ENCODE results near the gene ZDHHC7. TPM values are rescaled to one million over a fixed set of nuclear protein-coding genes. Genes with fewer than 3 reads are reported as not detected.

The ZDHHC7 gene
- total and polyA plus RNA-seq, 4 donors, result 2.5 to 14.9 (median 12.1) TPM

GRCh38 chr16:85014311-85014710, 3.0 kb upstream of the ZDHHC7 start:
- no peak for TF ChIP-seq HNF4A (conservative IDR thresholded peaks at IDR 0.05)
- no peak for TF ChIP-seq SP1 (IDR thresholded peaks at IDR 0.05)
- TF ChIP-seq HNF4G (IDR thresholded peaks at IDR 0.05), result no peak
- TF ChIP-seq, protein P1, sequence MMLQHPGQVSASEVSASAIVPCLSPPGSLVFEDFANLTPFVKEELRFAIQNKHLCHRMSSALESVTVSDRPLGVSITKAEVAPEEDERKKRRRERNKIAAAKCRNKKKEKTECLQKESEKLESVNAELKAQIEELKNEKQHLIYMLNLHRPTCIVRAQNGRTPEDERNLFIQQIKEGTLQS (IDR thresholded peaks at IDR 0.05), result no peak
- TF ChIP-seq MAX (IDR thresholded peaks at IDR 0.05), result no peak
- no peak for TF ChIP-seq TAF1 (conservative IDR thresholded peaks at IDR 0.05)
- TF ChIP-seq, protein P2, sequence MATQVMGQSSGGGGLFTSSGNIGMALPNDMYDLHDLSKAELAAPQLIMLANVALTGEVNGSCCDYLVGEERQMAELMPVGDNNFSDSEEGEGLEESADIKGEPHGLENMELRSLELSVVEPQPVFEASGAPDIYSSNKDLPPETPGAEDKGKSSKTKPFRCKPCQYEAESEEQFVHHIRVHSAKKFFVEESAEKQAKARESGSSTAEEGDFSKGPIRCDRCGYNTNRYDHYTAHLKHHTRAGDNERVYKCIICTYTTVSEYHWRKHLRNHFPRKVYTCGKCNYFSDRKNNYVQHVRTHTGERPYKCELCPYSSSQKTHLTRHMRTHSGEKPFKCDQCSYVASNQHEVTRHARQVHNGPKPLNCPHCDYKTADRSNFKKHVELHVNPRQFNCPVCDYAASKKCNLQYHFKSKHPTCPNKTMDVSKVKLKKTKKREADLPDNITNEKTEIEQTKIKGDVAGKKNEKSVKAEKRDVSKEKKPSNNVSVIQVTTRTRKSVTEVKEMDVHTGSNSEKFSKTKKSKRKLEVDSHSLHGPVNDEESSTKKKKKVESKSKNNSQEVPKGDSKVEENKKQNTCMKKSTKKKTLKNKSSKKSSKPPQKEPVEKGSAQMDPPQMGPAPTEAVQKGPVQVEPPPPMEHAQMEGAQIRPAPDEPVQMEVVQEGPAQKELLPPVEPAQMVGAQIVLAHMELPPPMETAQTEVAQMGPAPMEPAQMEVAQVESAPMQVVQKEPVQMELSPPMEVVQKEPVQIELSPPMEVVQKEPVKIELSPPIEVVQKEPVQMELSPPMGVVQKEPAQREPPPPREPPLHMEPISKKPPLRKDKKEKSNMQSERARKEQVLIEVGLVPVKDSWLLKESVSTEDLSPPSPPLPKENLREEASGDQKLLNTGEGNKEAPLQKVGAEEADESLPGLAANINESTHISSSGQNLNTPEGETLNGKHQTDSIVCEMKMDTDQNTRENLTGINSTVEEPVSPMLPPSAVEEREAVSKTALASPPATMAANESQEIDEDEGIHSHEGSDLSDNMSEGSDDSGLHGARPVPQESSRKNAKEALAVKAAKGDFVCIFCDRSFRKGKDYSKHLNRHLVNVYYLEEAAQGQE (IDR thresholded peaks at IDR 0.05), result no peak
- no peak for TF ChIP-seq FOXA1 (IDR thresholded peaks at IDR 0.05)
- TF ChIP-seq RAD21 (IDR thresholded peaks at IDR 0.05), result no peak
- TF ChIP-seq CTCF (IDR thresholded peaks at IDR 0.05; ENCODE audit: low read depth, low read length, missing input control), result no peak
- no peak for TF ChIP-seq EGR1 (IDR thresholded peaks at IDR 0.05; ENCODE audit: low read depth in 2 of 2)
- no peak for TF ChIP-seq GABPA (IDR thresholded peaks at IDR 0.05 in 1 of 2, conservative IDR thresholded peaks at IDR 0.05 in 1 of 2)
- TF ChIP-seq FOXA2 (IDR thresholded peaks at IDR 0.05), result no peak

DNA sequence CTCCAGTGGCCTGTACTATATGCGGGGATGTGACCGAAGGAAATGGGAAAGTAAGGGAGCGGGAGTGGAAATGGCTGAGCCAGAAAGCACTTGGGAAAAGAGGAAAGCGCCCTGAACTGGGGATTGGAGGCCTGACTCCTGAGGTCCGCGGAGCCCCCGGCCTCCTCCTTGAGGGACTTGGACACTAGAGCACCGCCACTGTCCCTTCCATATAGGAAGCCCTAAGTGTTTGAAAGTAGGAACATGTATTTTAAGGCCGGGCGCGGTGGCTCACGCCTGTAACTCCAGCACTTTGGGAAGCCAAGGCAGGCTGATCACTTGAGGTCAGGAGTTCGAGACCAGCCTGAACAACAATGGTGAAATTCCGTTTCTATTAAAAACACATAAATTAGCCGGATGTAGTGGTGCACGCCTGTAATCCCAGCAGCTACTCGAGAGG, 530 bp upstream of the ZDHHC7 start:
- H3K9ac ChIP-seq (ENCODE audit: low read depth in 1 of 2, low read length in 2 of 2), result peak overlapping the region; percentile 90 to 94

More at GRCh38 chr16:85014311-85014710, 3.0 kb upstream of the ZDHHC7 start:
- no peak for DNase-seq (ENCODE audit: low spot score)
- WGBS, result 69% methylated on average over 2 of the region's 2 CpGs
- H3K9ac ChIP-seq (ENCODE audit: low read depth in 1 of 2, low read length in 2 of 2), result no peak overlapping the region
- no peak overlapping the region for H3K27ac ChIP-seq (ENCODE audit: low read depth in 1 of 2, low read length in 2 of 2)
- H3K27me3 ChIP-seq (ENCODE audit: control insufficient read depth in 4 of 4, insufficient read depth in 4 of 4, low read length in 3 of 4), result no peaks in the 10 kb centered on the region
- H3K4me3 ChIP-seq (ENCODE audit: low read depth in 1 of 3, low read length in 3 of 3), result no peak overlapping the region
- no peaks in the 10 kb centered on the region for H3K9me3 ChIP-seq (ENCODE audit: control insufficient read depth in 4 of 4, low read length in 3 of 4)
- H3K4me1 ChIP-seq (ENCODE audit: control insufficient read depth in 4 of 4, insufficient read depth in 4 of 4, low read length in 3 of 4), result peaks cover 0 to 17% (median 11%) of the 10 kb centered on the region in 4 donors
- H3K36me3 ChIP-seq (ENCODE audit: control insufficient read depth in 4 of 4, insufficient read depth in 3 of 4, low read depth in 1 of 4, low read length in 3 of 4), result no peaks in the 10 kb centered on the region

More for the DNA sequence above, 530 bp upstream of the ZDHHC7 start:
- Histone ChIP-seq H3K27ac (ENCODE audit: low read depth in 1 of 2, low read length in 2 of 2) (peak overlapping the region; percentile 93 to 95), H3K9me3 (ENCODE audit: control insufficient read depth in 4 of 4, low read length in 3 of 4) (no peaks in the 10 kb centered on the region), H3K4me1 (ENCODE audit: control insufficient read depth in 4 of 4, insufficient read depth in 4 of 4, low read length in 3 of 4) (peaks cover 0 to 25% (median 14%) of the 10 kb centered on the region in 4 donors), H3K36me3 (ENCODE audit: control insufficient read depth in 4 of 4, insufficient read depth in 3 of 4, low read depth in 1 of 4, low read length in 3 of 4) (no peaks in the 10 kb centered on the region), H3K4me3 (ENCODE audit: low read depth in 1 of 3, low read length in 3 of 3) (peak overlapping the region; percentile 80 to 90 (median 89)), H3K27me3 (ENCODE audit: control insufficient read depth in 4 of 4, insufficient read depth in 4 of 4, low read length in 3 of 4) (no peaks in the 10 kb centered on the region)
- TF ChIP-seq HNF4G (IDR thresholded peaks at IDR 0.05) (no peak), GABPA (IDR thresholded peaks at IDR 0.05 in 1 of 2, conservative IDR thresholded peaks at IDR 0.05 in 1 of 2) (no peak), YY1 (IDR thresholded peaks at IDR 0.05) (peak; percentile 19), FOXA2 (IDR thresholded peaks at IDR 0.05) (no peak), RXRA (IDR thresholded peaks at IDR 0.05) (no peak), JUND (IDR thresholded peaks at IDR 0.05) (no peak), MAX (IDR thresholded peaks at IDR 0.05) (no peak), NR2F2 (IDR thresholded peaks at IDR 0.05) (peak; percentile 9), CTCF (IDR thresholded peaks at IDR 0.05; ENCODE audit: low read depth, low read length, missing input control) (no peak), TAF1 (conservative IDR thresholded peaks at IDR 0.05) (peak; percentile 43)
- TF ChIP-seq, protein P1 (IDR thresholded peaks at IDR 0.05), result no peak
- DNase-seq (ENCODE audit: low spot score), result no peak
- 9% methylated on average over 17 of the region's 17 CpGs for WGBS

Measured in liver (tissue), 9 donors.